LNCaP clone FGC (cell line): Measurements from ENCODE around the gene GPR65.

ENCODE experiments used
- DNase-seq: peaks from one replicate; pipeline ENCODE4 v3.0.0-alpha.2; 2011; ENCODE audit warnings: low read depth
- H3K4me3 ChIP-seq: 2 replicates; pipeline ENCODE4 v1.5.1; 2011; ENCODE audit warnings: mild to moderate bottlenecking, low read depth, low read length, control low read depth
- CTCF ChIP-seq: IDR thresholded peaks from 2 replicates; pipeline ENCODE4 v1.5.1; 2012; ENCODE audit warnings: mild to moderate bottlenecking; ENCODE audit not compliant: control insufficient read depth, insufficient read depth; ENCODE audit errors: extremely low read depth

Gene GPR65

GRCh38 chr14:87992718-87993628 lies 12.0 kb upstream of the GPR65 start, which contains the start of gene GALC:
TSS of gene GALC (minus strand) at chr14:87993182. CDS start at chr14:87993164, 18 bp downstream.
- DNase-seq, result no peak
- TF ChIP-seq CTCF, result no peak
- H3K4me3 ChIP-seq, result no peak within 1 kb of the TSS

GRCh38 chr14:87994974-87995373 lies 10.0 kb upstream of the GPR65 start:
- DNase-seq, result no peak

GRCh38 chr14:87995500-87996290 lies 9.2 kb upstream of the GPR65 start:
- no peak for TF ChIP-seq CTCF
- H3K4me3 ChIP-seq, result no peak overlapping the region
- DNase-seq, result no peak

More at GRCh38 chr14:87994974-87995373, 10.0 kb upstream of the GPR65 start:
- TF ChIP-seq CTCF, result no peak
- H3K4me3 ChIP-seq, result no peak overlapping the region

GRCh38 chr14:87996291-87996592 lies 8.7 kb upstream of the GPR65 start:
- DNase-seq, result no peak
- TF ChIP-seq CTCF, result no peak
- H3K4me3 ChIP-seq, result no peak overlapping the region

- DNase-seq, result no peak
- H3K4me3 ChIP-seq, result no peak overlapping the region
- no peak for TF ChIP-seq CTCF
Observed at GRCh38 chr14:87998482-87998881, 6.5 kb upstream of the GPR65 start.

- no peak for TF ChIP-seq CTCF
- no peak overlapping the region for H3K4me3 ChIP-seq
- no peak for DNase-seq
Observed at GRCh38 chr14:87999277-87999676, 5.7 kb upstream of the GPR65 start.
